PFSK-1 (cell line): ENCODE results near the gene ZBTB26.

Experiments used
- FOXP2 ChIP-seq: optimal IDR thresholded peaks from 2 replicates; pipeline ENCODE3; 2011; ENCODE audit warnings: borderline replicate concordance, control low read depth, inconsistent platforms; ENCODE audit not compliant: insufficient read depth; ENCODE audit errors: extremely low read length, extremely low read depth
- POLR2AphosphoS5 ChIP-seq: IDR thresholded peaks from 2 replicates; pipeline ENCODE4 v1.6.1; 2012; ENCODE audit warnings: low read depth, mild to moderate bottlenecking, control low read depth, low read length, moderate library complexity
- REST ChIP-seq, 2 experiments: IDR thresholded peaks; 2 replicates each; pipeline versions ENCODE4 v1.6.1 to v1.8.0; 2011 to 2012; ENCODE audit warnings: low read depth in 2 of 2, low read length in 2 of 2, control low read depth in 1 of 2, inconsistent platforms in 1 of 2, mild to moderate bottlenecking in 1 of 2, moderate library complexity in 1 of 2; ENCODE audit not compliant: insufficient read depth in 1 of 2
- SIN3A ChIP-seq: IDR thresholded peaks from 2 replicates; pipeline ENCODE4 v1.6.1; 2012; ENCODE audit warnings: mild to moderate bottlenecking, low read length, moderate library complexity, borderline replicate concordance; ENCODE audit not compliant: insufficient read depth
- TAF1 ChIP-seq: IDR thresholded peaks from 2 replicates; pipeline ENCODE4 v1.6.1; 2012; ENCODE audit warnings: low read length, control low read depth, borderline replicate concordance; ENCODE audit not compliant: insufficient read depth

Gene ZBTB26

GRCh38 chr9:122936464-122936863 lies 5.2 kb upstream of the ZBTB26 start:
- no peak for TF ChIP-seq TAF1
- TF ChIP-seq FOXP2, result no peak
- no peak for TF ChIP-seq POLR2AphosphoS5
- no peak for TF ChIP-seq SIN3A
- TF ChIP-seq REST (IDR thresholded peaks at IDR 0.05; ENCODE audit: insufficient read depth in 1 of 2, low read depth in 2 of 2, low read length in 2 of 2), result no peak

- no peak for TF ChIP-seq FOXP2
- TF ChIP-seq TAF1, result no peak
- no peak for TF ChIP-seq POLR2AphosphoS5
- TF ChIP-seq REST (IDR thresholded peaks at IDR 0.05; ENCODE audit: insufficient read depth in 1 of 2, low read depth in 2 of 2, low read length in 2 of 2), result no peak
- no peak for TF ChIP-seq SIN3A
Observed at GRCh38 chr9:122930541-122931225, 629 bp downstream of the ZBTB26 start.

- TF ChIP-seq TAF1 (no peak), SIN3A (no peak), REST (IDR thresholded peaks at IDR 0.05; ENCODE audit: insufficient read depth in 1 of 2, low read depth in 2 of 2, low read length in 2 of 2) (no peak), FOXP2 (no peak), POLR2AphosphoS5 (no peak)
Observed at GRCh38 chr9:122929796-122930354, 1.4 kb downstream of the ZBTB26 start.

- TF ChIP-seq POLR2AphosphoS5 (no peak), REST (IDR thresholded peaks at IDR 0.05; ENCODE audit: insufficient read depth in 1 of 2, low read depth in 2 of 2, low read length in 2 of 2) (no peak), FOXP2 (no peak), TAF1 (no peak), SIN3A (no peak)
Observed at GRCh38 chr9:122923947-122924346, 7.4 kb downstream of the ZBTB26 start.
